Trophoblast cell (in vitro differentiated cells and primary cell): ENCODE results near the gene PROZ.

Source experiments
- DNase-seq, 2 donors: peaks; one replicate each; pipeline ENCODE4 v3.0.0-alpha.2; 2016
- H2AFZ ChIP-seq: 2 replicates; pipeline ENCODE4 v1.6.1; 2013; ENCODE audit warnings: low read length, moderate library complexity, mild to moderate bottlenecking; ENCODE audit not compliant: insufficient read depth, poor library complexity
- H2AK5ac ChIP-seq: 2 replicates; pipeline ENCODE4 v1.6.1; 2013; ENCODE audit warnings: mild to moderate bottlenecking, low read length
- H2BK120ac ChIP-seq: 2 replicates; pipeline ENCODE4 v1.6.1; 2013; ENCODE audit warnings: low read length, mild to moderate bottlenecking, moderate library complexity; ENCODE audit not compliant: insufficient read depth, poor library complexity
- H2BK12ac ChIP-seq: 2 replicates; pipeline ENCODE4 v1.6.1; 2013; ENCODE audit warnings: mild to moderate bottlenecking, low read length, moderate library complexity
- H2BK5ac ChIP-seq: 2 replicates; pipeline ENCODE4 v1.6.1; 2013; ENCODE audit warnings: low read length, low read depth, moderate library complexity, mild to moderate bottlenecking; ENCODE audit not compliant: poor library complexity
- H3K14ac ChIP-seq: 2 replicates; pipeline ENCODE4 v1.6.1; 2013; ENCODE audit warnings: mild to moderate bottlenecking, low read length
- H3K18ac ChIP-seq: 2 replicates; pipeline ENCODE4 v1.6.1; 2013; ENCODE audit warnings: mild to moderate bottlenecking, low read length
- H3K23ac ChIP-seq: 2 replicates; pipeline ENCODE4 v1.6.1; 2013; ENCODE audit warnings: low read length
- H3K27ac ChIP-seq: 2 replicates; pipeline ENCODE4 v1.5.1; 2013; ENCODE audit warnings: low read depth, mild to moderate bottlenecking, inconsistent platforms, low read length, moderate library complexity
- H3K27me3 ChIP-seq: 2 replicates; pipeline ENCODE4 v1.6.1; 2013; ENCODE audit warnings: inconsistent platforms, mild to moderate bottlenecking, low read length, moderate library complexity; ENCODE audit not compliant: insufficient read depth
- H3K36me3 ChIP-seq, 2 experiments: 1 replicate in 1 of 2; 2 replicates in 1 of 2; pipeline ENCODE4 v1.6.1; 2013; ENCODE audit warnings: low read length in 2 of 2, mild to moderate bottlenecking in 2 of 2, moderate library complexity in 1 of 2; ENCODE audit not compliant: insufficient read depth in 2 of 2, control insufficient read depth in 1 of 2
- H3K4ac ChIP-seq: 2 replicates; pipeline ENCODE4 v1.6.1; 2013; ENCODE audit warnings: low read depth, mild to moderate bottlenecking, low read length, moderate library complexity
- H3K4me1 ChIP-seq, 2 experiments: 1 replicate in 1 of 2; 2 replicates in 1 of 2; pipeline ENCODE4 v1.6.1; 2013; ENCODE audit warnings: low read length in 2 of 2, mild to moderate bottlenecking in 2 of 2, moderate library complexity in 1 of 2; ENCODE audit not compliant: insufficient read depth in 2 of 2, control insufficient read depth in 1 of 2
- H3K4me2 ChIP-seq: 2 replicates; pipeline ENCODE4 v1.6.1; 2013; ENCODE audit warnings: inconsistent platforms, mild to moderate bottlenecking, low read length, moderate library complexity
- H3K4me3 ChIP-seq: 2 replicates; pipeline ENCODE4 v1.5.1; 2013; ENCODE audit warnings: mild to moderate bottlenecking, low read depth, low read length, inconsistent platforms
- H3K79me1 ChIP-seq: one replicate; pipeline ENCODE4 v1.6.1; 2013; ENCODE audit warnings: low read length
- H3K79me2 ChIP-seq: 2 replicates; pipeline ENCODE4 v1.6.1; 2013; ENCODE audit warnings: low read length, mild to moderate bottlenecking; ENCODE audit not compliant: control insufficient read depth, insufficient read depth, poor library complexity
- H3K9ac ChIP-seq: 2 replicates; pipeline ENCODE4 v1.6.1; 2013; ENCODE audit warnings: mild to moderate bottlenecking, low read length
- H3K9me3 ChIP-seq: 2 replicates; pipeline ENCODE4 v1.6.1; 2013; ENCODE audit warnings: low read depth, mild to moderate bottlenecking, control low read depth, inconsistent platforms, low read length; ENCODE audit not compliant: insufficient read depth
- H4K12ac ChIP-seq: 2 replicates; pipeline ENCODE4 v1.6.1; 2013; ENCODE audit warnings: low read depth, mild to moderate bottlenecking, low read length, moderate library complexity
- H4K8ac ChIP-seq: 2 replicates; pipeline ENCODE4 v1.6.1; 2013; ENCODE audit warnings: low read depth, mild to moderate bottlenecking, low read length, moderate library complexity
- H4K91ac ChIP-seq: one replicate; pipeline ENCODE4 v1.6.1; 2013; ENCODE audit warnings: low read depth, mild to moderate bottlenecking, low read length, moderate library complexity
- WGBS: extraction: QIAGEN DNeasy Blood & Tissue Kit; methylation state at CpG from one replicate; pipeline ENCODE4 v1.1.7; 2013; ENCODE audit warnings: missing lambda C conversion rate; ENCODE audit not compliant: insufficient read length, insufficient coverage; ENCODE audit errors: extremely low coverage; 5-methylcytosine and 5-hydroxymethylcytosine counted together

PROZ gene

GRCh38 chr13:113116871-113117271, 41.6 kb upstream of the PROZ start:
- H3K79me2 ChIP-seq: no peaks in the 10 kb centered on the region
- H3K27me3 ChIP-seq: no peaks in the 10 kb centered on the region
- no peak overlapping the region for H2BK120ac ChIP-seq
- no peak overlapping the region for H4K91ac ChIP-seq
- H3K4me1 ChIP-seq: peaks cover 4 to 6% of the 10 kb centered on the region in 2 experiments
- H3K14ac ChIP-seq: no peak overlapping the region
- no peak overlapping the region for H3K9ac ChIP-seq
- no peak overlapping the region for H3K27ac ChIP-seq
- H3K23ac ChIP-seq: no peak overlapping the region
- H2AK5ac ChIP-seq: no peak overlapping the region
- H2AFZ ChIP-seq: no peak overlapping the region
- no peak overlapping the region for H3K4me2 ChIP-seq
- H3K79me1 ChIP-seq: no peaks in the 10 kb centered on the region
- no peak overlapping the region for H3K4ac ChIP-seq
- no peak overlapping the region for H4K8ac ChIP-seq
- DNase-seq: no peak
- H2BK5ac ChIP-seq: no peak overlapping the region
- H3K4me3 ChIP-seq: no peak overlapping the region
- H3K36me3 ChIP-seq: no peaks in the 10 kb centered on the region
- H2BK12ac ChIP-seq: no peak overlapping the region
- WGBS: no CpG with 5 or more reads among the region's 10 CpGs
- peaks cover 8% of the 10 kb centered on the region for H3K9me3 ChIP-seq
- no peak overlapping the region for H4K12ac ChIP-seq
- no peak overlapping the region for H3K18ac ChIP-seq

- Histone ChIP-seq H3K27me3 (no peaks in the 10 kb centered on the region), H3K9ac (no peak overlapping the region), H2BK5ac (no peak overlapping the region), H3K4me1 (peaks cover 4 to 6% of the 10 kb centered on the region in 2 experiments), H3K4ac (no peak overlapping the region), H2BK120ac (no peak overlapping the region), H4K91ac (no peak overlapping the region), H4K8ac (no peak overlapping the region), H3K27ac (no peak overlapping the region), H3K14ac (no peak overlapping the region), H2AFZ (no peak overlapping the region), H3K79me1 (no peaks in the 10 kb centered on the region), H3K23ac (no peak overlapping the region), H2AK5ac (no peak overlapping the region), H3K9me3 (peaks cover 8% of the 10 kb centered on the region), H3K18ac (no peak overlapping the region), H3K4me3 (no peak overlapping the region), H3K4me2 (no peak overlapping the region), H3K79me2 (no peaks in the 10 kb centered on the region), H4K12ac (no peak overlapping the region), H2BK12ac (no peak overlapping the region), H3K36me3 (no peaks in the 10 kb centered on the region)
- WGBS: no CpG with 5 or more reads among the region's 26 CpGs
- no peak for DNase-seq
These were observed 41.0 kb upstream of the PROZ start for GRCh38 chr13:113117335-113117872.

GRCh38 chr13:113117911-113118260, 40.6 kb upstream of the PROZ start:
- H3K36me3 ChIP-seq: no peaks in the 10 kb centered on the region
- no peak overlapping the region for H4K12ac ChIP-seq
- no peaks in the 10 kb centered on the region for H3K27me3 ChIP-seq
- no peak overlapping the region for H3K23ac ChIP-seq
- H3K18ac ChIP-seq: no peak overlapping the region
- H2BK5ac ChIP-seq: no peak overlapping the region
- H4K8ac ChIP-seq: no peak overlapping the region
- H3K4me3 ChIP-seq: no peak overlapping the region
- H2AFZ ChIP-seq: no peak overlapping the region
- H3K9me3 ChIP-seq: peaks cover 9% of the 10 kb centered on the region
- H2AK5ac ChIP-seq: no peak overlapping the region
- peaks cover 4 to 6% of the 10 kb centered on the region in 2 experiments for H3K4me1 ChIP-seq
- H2BK120ac ChIP-seq: no peak overlapping the region
- WGBS: no CpG with 5 or more reads among the region's 9 CpGs
- H3K79me1 ChIP-seq: no peaks in the 10 kb centered on the region
- H3K9ac ChIP-seq: no peak overlapping the region
- H3K79me2 ChIP-seq: no peaks in the 10 kb centered on the region
- no peak overlapping the region for H4K91ac ChIP-seq
- no peak overlapping the region for H3K14ac ChIP-seq
- no peak overlapping the region for H2BK12ac ChIP-seq
- DNase-seq: no peak
- no peak overlapping the region for H3K4ac ChIP-seq
- no peak overlapping the region for H3K27ac ChIP-seq
- H3K4me2 ChIP-seq: no peak overlapping the region

- no peak for DNase-seq
- no peak overlapping the region for H3K4ac ChIP-seq
- H4K91ac ChIP-seq: no peak overlapping the region
- no peak overlapping the region for H4K12ac ChIP-seq
- H3K4me1 ChIP-seq: peaks cover 4 to 6% of the 10 kb centered on the region in 2 experiments
- no peak overlapping the region for H2BK12ac ChIP-seq
- no peak overlapping the region for H2BK120ac ChIP-seq
- peaks cover 9% of the 10 kb centered on the region for H3K9me3 ChIP-seq
- no peaks in the 10 kb centered on the region for H3K79me1 ChIP-seq
- H3K4me3 ChIP-seq: no peak overlapping the region
- H3K9ac ChIP-seq: no peak overlapping the region
- no peak overlapping the region for H2AK5ac ChIP-seq
- no peak overlapping the region for H3K14ac ChIP-seq
- H3K36me3 ChIP-seq: no peaks in the 10 kb centered on the region
- H4K8ac ChIP-seq: no peak overlapping the region
- WGBS: no CpG with 5 or more reads among the region's 42 CpGs
- no peak overlapping the region for H3K18ac ChIP-seq
- no peaks in the 10 kb centered on the region for H3K79me2 ChIP-seq
- H3K4me2 ChIP-seq: no peak overlapping the region
- no peak overlapping the region for H2AFZ ChIP-seq
- H2BK5ac ChIP-seq: no peak overlapping the region
- no peaks in the 10 kb centered on the region for H3K27me3 ChIP-seq
- no peak overlapping the region for H3K23ac ChIP-seq
- H3K27ac ChIP-seq: no peak overlapping the region
These were observed 40.0 kb upstream of the PROZ start for GRCh38 chr13:113118261-113119021.
